Smooth muscle cell (in vitro differentiated cells): Measurements from ENCODE around the gene ZNF462. TPM values are rescaled to one million over a fixed set of nuclear protein-coding genes. Genes with fewer than 3 reads are reported as not detected.

Source experiments
- DNase-seq: peaks from one replicate; lab custom pipeline; 2025; ENCODE audit not compliant: unreplicated experiment; lab: John Stamatoyannopoulos, UW
- H2AFZ ChIP-seq: fragments of 200-600 bp; sonication (generic); 2 replicates; pipeline ENCODE4 v1.6.0; 2016; ENCODE audit warnings: antibody characterized with exemption, low read depth, mild to moderate bottlenecking
- H3F3A ChIP-seq: fragments of 200-600 bp; sonication (generic); 2 replicates; pipeline ENCODE4 v1.6.0; 2017; ENCODE audit warnings: antibody characterized with exemption, low read depth
- H3K27ac ChIP-seq: fragments of 200-600 bp; sonication (generic); 2 replicates; pipeline ENCODE4 v1.5.1; 2016; ENCODE audit warnings: low read depth, mild to moderate bottlenecking
- H3K27me3 ChIP-seq: fragments of 200-600 bp; sonication (generic); 2 replicates; pipeline ENCODE4 v1.6.1; 2016; ENCODE audit warnings: low read depth, mild to moderate bottlenecking
- H3K36me3 ChIP-seq: fragments of 200-600 bp; sonication (generic); 2 replicates; pipeline ENCODE4 v1.5.1; 2016; ENCODE audit warnings: low read depth
- H3K4me1 ChIP-seq: fragments of 200-600 bp; sonication (generic); 2 replicates; pipeline ENCODE4 v1.5.1; 2016; ENCODE audit warnings: low read depth
- H3K4me2 ChIP-seq: fragments of 200-600 bp; sonication (generic); 2 replicates; pipeline ENCODE4 v1.6.0; 2016; ENCODE audit warnings: mild to moderate bottlenecking
- H3K4me3 ChIP-seq: fragments of 200-600 bp; sonication (generic); 2 replicates; pipeline ENCODE4 v1.5.1; 2016; ENCODE audit warnings: mild to moderate bottlenecking
- H3K79me2 ChIP-seq: fragments of 200-600 bp; sonication (generic); 2 replicates; pipeline ENCODE4 v1.6.0; 2016; ENCODE audit warnings: low read depth, mild to moderate bottlenecking
- H3K9ac ChIP-seq: fragments of 200-600 bp; sonication (generic); 2 replicates; pipeline ENCODE4 v1.6.0; 2016; ENCODE audit warnings: low read depth
- H3K9me3 ChIP-seq: fragments of 200-600 bp; sonication (generic); replicated peaks from 2 replicates; pipeline ENCODE4 v1.5.1; 2016; ENCODE audit warnings: low read depth
- H4K20me1 ChIP-seq: fragments of 200-600 bp; sonication (generic); 2 replicates; pipeline ENCODE4 v1.6.0; 2016; ENCODE audit warnings: low read depth
- WGBS: methylation state at CpG from one replicate; pipeline ENCODE4 v1.1.7; 2016; ENCODE audit warnings: low lambda C conversion rate; 5-methylcytosine and 5-hydroxymethylcytosine counted together
- polyA plus RNA-seq: library from polyadenylated mRNA; unstranded; fragments of >200 nt; fragmentation: Nextera tagmentation; extraction: Ambion mirVana; gene quantifications from 2 replicates; pipeline ENCODE4 v1.2.1, GENCODE V29; 2016
- total RNA-seq: library from RNA; depleted of rRNA; stranded (reverse); fragments of >200 nt; gene quantifications from 2 replicates; pipeline ENCODE4 v1.2.3, GENCODE V29; 2014
- TF ChIP-seq, protein P1 (sequence below): fragments of 200-600 bp; sonication (generic); IDR thresholded peaks from 2 replicates; pipeline ENCODE4 v1.5.1; 2017; ENCODE audit warnings: borderline replicate concordance, mild to moderate bottlenecking, antibody characterized with exemption; ENCODE audit not compliant: insufficient read depth, poor library complexity, severe bottlenecking

The ZNF462 gene
- total and polyA plus RNA-seq, 2 experiments from 2014 or later = 9.1 to 32.2 TPM

DNA sequence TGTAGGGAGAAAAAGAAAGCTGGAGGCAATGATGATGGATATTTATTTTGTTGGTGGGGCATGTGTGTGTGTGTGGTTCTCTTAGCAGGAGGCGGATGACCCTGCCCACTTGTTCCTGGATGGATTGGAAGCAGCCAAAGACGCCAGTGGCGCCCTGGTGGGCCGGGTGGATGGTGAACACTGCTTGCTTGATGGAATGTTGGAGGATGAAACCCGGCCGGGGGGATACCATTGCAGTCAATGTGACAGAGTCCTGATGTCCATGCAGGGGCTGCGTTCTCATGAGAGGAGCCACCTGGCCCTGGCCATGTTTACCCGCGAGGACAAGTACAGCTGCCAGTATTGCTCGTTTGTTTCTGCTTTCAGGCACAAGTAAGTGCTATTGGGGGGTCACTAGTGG lies 69.2 kb downstream of the ZNF462 start:
- Histone ChIP-seq H4K20me1 (peaks cover 3% of the 10 kb centered on the region), H3K79me2 (peaks cover 33% of the 10 kb centered on the region), H3K27ac (no peak overlapping the region), H3K36me3 (peaks cover 39% of the 10 kb centered on the region), H3K9ac (no peak overlapping the region), H3K27me3 (no peaks in the 10 kb centered on the region), H3K9me3 (no peaks in the 10 kb centered on the region), H3K4me1 (peaks cover 6% of the 10 kb centered on the region), H2AFZ (no peak overlapping the region), H3F3A (no peaks in the 10 kb centered on the region), H3K4me2 (no peak overlapping the region), H3K4me3 (no peak overlapping the region)
- no peak for DNase-seq
- TF ChIP-seq, protein P1, sequence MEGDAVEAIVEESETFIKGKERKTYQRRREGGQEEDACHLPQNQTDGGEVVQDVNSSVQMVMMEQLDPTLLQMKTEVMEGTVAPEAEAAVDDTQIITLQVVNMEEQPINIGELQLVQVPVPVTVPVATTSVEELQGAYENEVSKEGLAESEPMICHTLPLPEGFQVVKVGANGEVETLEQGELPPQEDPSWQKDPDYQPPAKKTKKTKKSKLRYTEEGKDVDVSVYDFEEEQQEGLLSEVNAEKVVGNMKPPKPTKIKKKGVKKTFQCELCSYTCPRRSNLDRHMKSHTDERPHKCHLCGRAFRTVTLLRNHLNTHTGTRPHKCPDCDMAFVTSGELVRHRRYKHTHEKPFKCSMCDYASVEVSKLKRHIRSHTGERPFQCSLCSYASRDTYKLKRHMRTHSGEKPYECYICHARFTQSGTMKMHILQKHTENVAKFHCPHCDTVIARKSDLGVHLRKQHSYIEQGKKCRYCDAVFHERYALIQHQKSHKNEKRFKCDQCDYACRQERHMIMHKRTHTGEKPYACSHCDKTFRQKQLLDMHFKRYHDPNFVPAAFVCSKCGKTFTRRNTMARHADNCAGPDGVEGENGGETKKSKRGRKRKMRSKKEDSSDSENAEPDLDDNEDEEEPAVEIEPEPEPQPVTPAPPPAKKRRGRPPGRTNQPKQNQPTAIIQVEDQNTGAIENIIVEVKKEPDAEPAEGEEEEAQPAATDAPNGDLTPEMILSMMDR = no peak
- WGBS = 98% methylated on average over 10 of the region's 10 CpGs

DNA sequence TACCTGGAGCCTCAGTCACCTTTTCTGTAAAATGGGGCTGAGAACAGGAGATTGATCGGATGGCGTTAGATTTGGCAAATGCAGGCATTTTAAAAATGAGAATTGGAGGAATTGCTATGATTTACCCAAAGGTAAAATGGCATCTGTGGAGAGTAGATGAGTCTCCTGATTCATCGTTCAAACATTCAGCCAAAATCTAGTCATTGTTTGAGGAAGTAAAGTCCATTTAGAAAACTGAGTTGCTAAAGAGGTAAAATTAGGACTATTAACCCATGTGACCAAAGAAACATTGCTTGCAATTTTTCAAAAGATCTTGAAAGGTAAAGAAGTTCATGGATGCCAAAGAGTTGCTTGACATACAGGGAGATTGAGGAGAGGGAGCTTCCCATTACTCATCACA lies 69.7 kb downstream of the ZNF462 start:
- H3K36me3 ChIP-seq = peaks cover 42% of the 10 kb centered on the region
- 99% methylated on average over 3 of the region's 3 CpGs for WGBS
- H3K4me3 ChIP-seq = no peak overlapping the region
- H3K4me2 ChIP-seq = no peak overlapping the region
- H2AFZ ChIP-seq = no peak overlapping the region
- H3K9ac ChIP-seq = no peak overlapping the region
- peaks cover 6% of the 10 kb centered on the region for H3K4me1 ChIP-seq
- no peak overlapping the region for H3K27ac ChIP-seq
- TF ChIP-seq, protein P1 = no peak
- no peaks in the 10 kb centered on the region for H3F3A ChIP-seq
- no peak for DNase-seq
- peaks cover 3% of the 10 kb centered on the region for H4K20me1 ChIP-seq
- H3K9me3 ChIP-seq = no peaks in the 10 kb centered on the region
- no peaks in the 10 kb centered on the region for H3K27me3 ChIP-seq
- peaks cover 33% of the 10 kb centered on the region for H3K79me2 ChIP-seq

DNA sequence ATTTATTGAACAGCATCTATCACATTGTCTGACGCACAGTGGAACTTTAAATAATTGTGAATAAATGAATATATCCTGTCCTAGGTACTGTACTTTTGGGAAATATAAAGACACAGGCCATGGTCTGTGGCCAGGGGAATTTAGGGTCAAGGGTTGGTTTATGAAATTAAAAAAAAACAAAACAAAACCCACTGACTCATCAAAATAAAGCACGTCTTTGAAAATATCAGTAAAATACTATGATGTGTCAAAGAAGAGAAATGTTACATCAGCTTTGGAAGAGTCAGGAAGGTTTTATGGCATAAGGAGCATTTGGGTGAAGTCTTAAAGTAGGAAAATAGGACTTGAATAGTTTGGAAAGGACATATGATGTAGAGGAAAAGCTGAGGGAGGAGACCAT lies 70.5 kb downstream of the ZNF462 start:
- no peaks in the 10 kb centered on the region for H3F3A ChIP-seq
- peaks cover 35% of the 10 kb centered on the region for H3K79me2 ChIP-seq
- H3K27ac ChIP-seq = no peak overlapping the region
- peaks cover 48% of the 10 kb centered on the region for H3K36me3 ChIP-seq
- no peak overlapping the region for H3K9ac ChIP-seq
- no peaks in the 10 kb centered on the region for H3K27me3 ChIP-seq
- 60% methylated on average over 2 of the region's 2 CpGs for WGBS
- no peaks in the 10 kb centered on the region for H3K9me3 ChIP-seq
- H4K20me1 ChIP-seq = peaks cover 3% of the 10 kb centered on the region
- H2AFZ ChIP-seq = no peak overlapping the region
- H3K4me2 ChIP-seq = no peak overlapping the region
- no peak overlapping the region for H3K4me3 ChIP-seq
- DNase-seq = no peak
- H3K4me1 ChIP-seq = peaks cover 6% of the 10 kb centered on the region
- TF ChIP-seq, protein P1 = no peak

DNA sequence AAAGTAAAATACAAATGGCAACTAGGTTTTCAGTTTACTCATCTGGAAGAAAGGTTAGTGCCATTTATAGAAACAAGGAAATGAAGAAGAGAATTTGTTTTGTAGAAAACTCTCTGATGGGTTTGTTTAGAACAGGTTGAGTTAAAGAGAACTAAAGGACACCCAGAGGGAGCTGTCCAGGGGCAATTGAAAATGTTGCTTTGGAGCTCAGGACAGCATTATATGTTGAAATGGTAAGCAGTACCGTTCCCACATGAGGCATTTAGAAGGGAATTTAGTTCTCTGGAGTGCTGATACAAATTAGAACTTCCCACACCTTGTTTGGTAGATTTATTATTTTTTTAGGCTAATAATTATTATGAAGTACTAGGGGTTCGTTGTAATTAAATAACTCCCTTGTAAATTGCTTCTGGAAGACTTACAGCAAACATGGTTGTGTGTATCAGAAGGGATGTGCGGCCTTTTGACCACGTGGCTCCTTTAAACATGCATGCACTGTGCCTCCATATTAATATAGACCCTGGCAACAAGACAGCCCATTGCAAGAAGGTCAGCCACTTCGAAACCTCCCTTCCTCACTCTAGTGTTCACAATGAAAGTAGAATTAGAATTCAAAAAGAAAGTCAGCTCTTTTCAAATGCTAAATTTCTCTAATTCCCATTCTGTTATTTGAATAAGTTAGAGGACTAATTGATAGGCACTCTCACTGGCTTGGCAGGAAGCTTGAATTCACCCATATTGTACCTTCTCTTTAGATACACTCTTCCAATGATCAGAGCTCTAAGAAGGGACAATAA lies 71.7 kb downstream of the ZNF462 start:
- H4K20me1 ChIP-seq = peaks cover 3% of the 10 kb centered on the region
- H3K79me2 ChIP-seq = peaks cover 26% of the 10 kb centered on the region
- H3K36me3 ChIP-seq = peaks cover 55% of the 10 kb centered on the region
- H3K4me3 ChIP-seq = no peak overlapping the region
- H3K27me3 ChIP-seq = no peaks in the 10 kb centered on the region
- H3K27ac ChIP-seq = no peak overlapping the region
- TF ChIP-seq, protein P1 = no peak
- DNase-seq = no peak
- H3K9me3 ChIP-seq = no peaks in the 10 kb centered on the region
- no peak overlapping the region for H3K9ac ChIP-seq
- H3F3A ChIP-seq = no peaks in the 10 kb centered on the region
- no peak overlapping the region for H3K4me2 ChIP-seq
- no peak overlapping the region for H2AFZ ChIP-seq
- 91% methylated on average over 5 of the region's 5 CpGs for WGBS
- peaks cover 6% of the 10 kb centered on the region for H3K4me1 ChIP-seq
